KMS-11 (cell line): ENCODE results near the gene STRBP.

ENCODE experiments used
- H2AFZ ChIP-seq: fragments of 200-600 bp; sonication (generic); 2 replicates; pipeline ENCODE4 v1.6.1; 2016; ENCODE audit warnings: antibody characterized with exemption, mixed run types, low read depth
- H3K27ac ChIP-seq: fragments of 200-600 bp; sonication (generic); 2 replicates; pipeline ENCODE4 v1.6.1; 2016; ENCODE audit warnings: mild to moderate bottlenecking, mixed run types
- H3K27me3 ChIP-seq: fragments of 200-600 bp; sonication (generic); 2 replicates; pipeline ENCODE4 v1.6.1; 2017; ENCODE audit warnings: mild to moderate bottlenecking, low read depth, mixed run types, moderate library complexity; ENCODE audit not compliant: insufficient read depth
- H3K36me3 ChIP-seq: fragments of 200-600 bp; sonication (generic); 2 replicates; pipeline ENCODE4 v1.6.1; 2017; ENCODE audit warnings: mild to moderate bottlenecking, mixed run types; ENCODE audit not compliant: insufficient read depth
- H3K4me1 ChIP-seq: fragments of 200-600 bp; sonication (generic); 2 replicates; pipeline ENCODE4 v1.6.1; 2016; ENCODE audit warnings: mild to moderate bottlenecking, low read depth, mixed run types; ENCODE audit not compliant: poor library complexity, severe bottlenecking
- H3K4me2 ChIP-seq: fragments of 200-600 bp; sonication (generic); 2 replicates; pipeline ENCODE4 v1.7.0; 2016; ENCODE audit warnings: mild to moderate bottlenecking, mixed run types
- H3K4me3 ChIP-seq: fragments of 200-600 bp; sonication (generic); IDR thresholded peaks from 2 replicates; pipeline ENCODE4 v1.6.1; 2017; ENCODE audit warnings: low read depth, low read length, mixed read lengths; ENCODE audit not compliant: insufficient read depth
- H3K79me2 ChIP-seq: fragments of 200-600 bp; sonication (generic); 2 replicates; pipeline ENCODE4 v1.6.1; 2016; ENCODE audit warnings: low read depth, mixed run types; ENCODE audit not compliant: insufficient read depth
- H3K9ac ChIP-seq: fragments of 200-600 bp; sonication (generic); 2 replicates; pipeline ENCODE4 v1.6.1; 2016; ENCODE audit warnings: mild to moderate bottlenecking, mixed run types
- H4K20me1 ChIP-seq: fragments of 200-600 bp; sonication (generic); 2 replicates; pipeline ENCODE4 v1.6.1; 2016; ENCODE audit warnings: mild to moderate bottlenecking, mixed run types; ENCODE audit not compliant: insufficient read depth
- CTCF ChIP-seq: fragments of 200-600 bp; sonication (generic); conservative IDR thresholded peaks from 2 replicates; pipeline ENCODE4 v1.6.1; 2017; ENCODE audit warnings: low read depth, mild to moderate bottlenecking, antibody characterized with exemption, low read length, moderate library complexity, mixed read lengths

The STRBP gene

GRCh38 chr9:123102375-123103113 lies 165.8 kb downstream of the STRBP start:
- no peaks in the 10 kb centered on the region for H3K36me3 ChIP-seq
- no peak overlapping the region for H3K4me2 ChIP-seq
- H3K27ac ChIP-seq: no peak overlapping the region; the same call in 1 of the 2 replicates
- TF ChIP-seq CTCF: peak; percentile 59
- no peak overlapping the region for H3K9ac ChIP-seq
- no peaks in the 10 kb centered on the region for H3K79me2 ChIP-seq
- H2AFZ ChIP-seq: no peak overlapping the region
- no peaks in the 10 kb centered on the region for H3K4me1 ChIP-seq
- no peaks in the 10 kb centered on the region for H3K27me3 ChIP-seq
- no peak overlapping the region for H3K4me3 ChIP-seq
- H4K20me1 ChIP-seq: no peaks in the 10 kb centered on the region

- Histone ChIP-seq H3K9ac (no peak overlapping the region), H3K4me2 (no peak overlapping the region), H3K27me3 (no peaks in the 10 kb centered on the region), H3K4me1 (no peaks in the 10 kb centered on the region), H3K79me2 (no peaks in the 10 kb centered on the region), H2AFZ (no peak overlapping the region), H3K27ac (no peak overlapping the region), H3K4me3 (no peak overlapping the region), H3K36me3 (no peaks in the 10 kb centered on the region), H4K20me1 (no peaks in the 10 kb centered on the region)
- no peak for TF ChIP-seq CTCF
Observed at GRCh38 chr9:123099548-123099947, 168.8 kb downstream of the STRBP start.

- H3K9ac ChIP-seq: no peak overlapping the region
- H3K27ac ChIP-seq: no peak overlapping the region
- H3K79me2 ChIP-seq: no peaks in the 10 kb centered on the region
- no peaks in the 10 kb centered on the region for H4K20me1 ChIP-seq
- H3K4me1 ChIP-seq: no peaks in the 10 kb centered on the region
- no peaks in the 10 kb centered on the region for H3K36me3 ChIP-seq
- H3K4me2 ChIP-seq: no peak overlapping the region
- H3K4me3 ChIP-seq: no peak overlapping the region
- H3K27me3 ChIP-seq: no peaks in the 10 kb centered on the region
- H2AFZ ChIP-seq: no peak overlapping the region
- no peak for TF ChIP-seq CTCF
Observed at GRCh38 chr9:123099042-123099441, 169.3 kb downstream of the STRBP start.

- Histone ChIP-seq H3K4me1 (no peaks in the 10 kb centered on the region), H3K4me3 (no peak overlapping the region), H3K79me2 (no peaks in the 10 kb centered on the region), H2AFZ (no peak overlapping the region), H3K27ac (no peak overlapping the region), H3K4me2 (no peak overlapping the region), H3K36me3 (no peaks in the 10 kb centered on the region; the same call in 1 of the 2 replicates), H4K20me1 (no peaks in the 10 kb centered on the region), H3K27me3 (no peaks in the 10 kb centered on the region), H3K9ac (no peak overlapping the region)
- TF ChIP-seq CTCF: no peak
Observed at GRCh38 chr9:123098096-123098459, 170.3 kb downstream of the STRBP start.
